NOMO-1 treated with dmso at 0.1 percent for 144 hours (cell line): Measurements from ENCODE around the gene RGS4.
"Not testable (repeated sequence)": the region's sequence is repeated elsewhere in the genome, so short reads cannot be mapped to it uniquely, and the experiment has no call there.

Experiments
- DNase-seq: peaks from one replicate; lab custom pipeline; 2025; ENCODE audit not compliant: unreplicated experiment; lab: John Stamatoyannopoulos, UW

The RGS4 gene

DNA sequence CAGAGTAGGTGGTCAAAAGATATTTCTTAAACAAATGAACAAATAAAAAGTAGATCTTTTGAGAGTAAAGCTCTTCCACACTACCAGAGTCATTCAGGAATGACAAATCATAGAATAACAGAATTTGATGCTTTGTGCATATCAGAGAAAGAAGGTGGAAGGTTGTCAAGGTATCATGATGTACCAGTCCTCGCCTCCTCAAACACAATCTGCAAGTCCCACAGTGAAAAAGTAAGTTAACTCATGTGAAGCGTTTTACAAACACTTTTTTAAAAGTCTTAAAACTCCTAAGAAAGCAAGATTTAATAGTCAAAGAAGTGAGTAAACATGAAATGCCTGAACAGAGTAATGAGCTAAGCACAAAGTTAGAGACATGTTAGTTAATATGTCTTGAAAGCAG, 2.5 kb upstream of the RGS4 start:
- no peak for DNase-seq

DNA sequence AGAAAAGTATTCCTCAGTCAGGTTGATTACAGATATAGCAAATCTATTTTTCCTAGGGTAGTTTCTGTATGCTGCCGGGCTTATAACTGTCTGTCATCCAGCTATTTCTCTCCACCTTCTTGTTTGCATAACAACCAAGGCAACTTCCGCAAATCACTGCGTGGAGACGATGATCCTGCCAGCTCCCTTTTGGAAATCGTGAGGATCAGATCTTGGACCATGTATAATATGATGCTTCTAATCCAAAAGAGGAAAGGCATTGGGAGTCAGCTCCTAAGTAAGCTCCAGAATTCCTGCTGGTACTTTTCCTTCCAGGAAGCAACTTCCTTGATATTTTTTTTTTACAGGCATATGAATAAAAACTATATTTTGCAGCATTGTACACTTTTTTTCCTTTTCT, 445 bp upstream of the RGS4 start:
- DNase-seq, result no peak

DNA sequence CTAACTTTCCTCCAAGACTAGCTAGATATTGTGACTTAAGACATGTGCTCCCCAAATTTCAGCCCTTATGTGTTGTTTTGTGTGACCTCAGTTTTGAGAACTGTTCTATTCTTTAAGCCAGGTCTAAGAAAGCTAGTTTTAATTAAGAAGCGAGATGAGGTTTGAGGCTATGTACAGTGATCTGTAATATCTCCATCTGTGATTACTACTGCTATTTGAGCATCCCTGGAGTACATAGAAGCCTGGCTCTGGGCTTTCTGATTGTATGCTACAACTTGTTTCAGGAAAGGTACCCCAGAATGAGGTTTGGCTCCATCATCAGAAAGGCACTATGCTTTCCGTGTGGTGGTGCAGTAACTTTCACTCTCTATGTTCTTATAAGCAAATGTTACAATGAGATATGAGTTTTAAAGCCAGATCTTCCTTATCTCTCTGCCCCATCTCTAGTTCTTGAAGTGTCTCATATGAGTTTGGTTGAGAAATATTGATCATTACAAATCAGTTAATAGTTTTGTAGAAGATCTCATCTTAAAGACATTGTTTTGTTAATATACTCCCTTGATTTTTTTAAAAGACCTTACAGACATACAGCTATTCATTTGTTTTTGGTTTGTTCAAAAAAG, 605 bp downstream of the RGS4 start:
- no peak for DNase-seq

DNA sequence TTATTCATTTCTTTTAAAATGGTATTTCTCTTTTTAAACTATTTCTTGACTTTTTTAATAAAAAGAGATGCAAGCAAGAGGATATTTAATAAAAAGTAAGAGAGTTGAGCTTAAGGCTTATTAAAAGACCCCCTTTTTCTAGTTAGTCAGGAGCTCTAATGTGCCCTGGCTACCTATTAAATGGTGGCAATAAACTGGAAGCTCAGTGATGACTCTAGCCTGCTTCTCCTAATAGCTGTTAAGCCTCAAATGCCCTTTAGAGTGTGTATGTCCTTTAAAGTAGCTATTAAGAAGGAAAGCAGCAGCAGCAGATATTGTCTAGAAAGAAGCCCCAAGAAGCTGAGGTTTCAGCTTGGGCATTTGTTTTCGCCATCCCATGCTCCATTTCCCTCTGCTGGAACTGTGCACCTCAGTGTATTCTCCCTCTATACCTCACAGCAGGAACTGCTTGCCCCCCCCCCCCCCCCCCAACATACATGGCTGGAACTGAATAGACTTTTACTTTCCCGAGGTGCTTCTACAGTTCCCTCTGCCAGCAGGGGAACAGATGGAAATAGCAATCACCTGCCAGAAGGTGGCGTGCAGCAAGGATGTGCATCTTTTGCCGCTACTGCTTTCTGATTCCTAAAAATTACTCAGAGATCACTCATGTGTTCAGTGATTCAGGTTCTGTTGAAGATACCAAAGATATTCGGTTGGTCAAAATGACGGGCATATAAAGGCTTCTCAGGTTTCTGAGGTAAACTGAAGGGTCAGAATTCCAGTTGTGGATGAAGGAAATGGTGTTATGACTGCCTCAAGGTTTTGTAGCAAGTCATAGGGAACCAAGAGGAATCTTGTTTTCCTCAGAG, 2.5 kb downstream of the RGS4 start:
- DNase-seq, result no peak

DNA sequence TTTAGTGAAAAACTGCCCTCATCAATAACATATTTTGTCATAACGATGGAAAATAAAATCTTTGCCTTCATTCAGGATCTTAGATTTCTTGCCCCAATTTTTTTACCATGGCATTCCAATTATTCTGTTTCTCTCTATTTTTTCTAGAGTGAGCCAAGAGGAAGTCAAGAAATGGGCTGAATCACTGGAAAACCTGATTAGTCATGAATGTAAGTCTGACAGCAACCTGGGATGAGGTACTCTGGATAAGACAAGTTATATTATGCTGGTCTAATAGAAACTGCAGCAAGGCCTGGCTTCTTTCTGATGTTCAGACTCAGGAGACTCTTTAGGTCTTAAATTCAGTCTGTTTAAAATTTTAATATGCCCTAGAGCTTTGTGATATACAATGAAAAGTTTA, 3.5 kb downstream of the RGS4 start:
- DNase-seq, result no peak

DNA sequence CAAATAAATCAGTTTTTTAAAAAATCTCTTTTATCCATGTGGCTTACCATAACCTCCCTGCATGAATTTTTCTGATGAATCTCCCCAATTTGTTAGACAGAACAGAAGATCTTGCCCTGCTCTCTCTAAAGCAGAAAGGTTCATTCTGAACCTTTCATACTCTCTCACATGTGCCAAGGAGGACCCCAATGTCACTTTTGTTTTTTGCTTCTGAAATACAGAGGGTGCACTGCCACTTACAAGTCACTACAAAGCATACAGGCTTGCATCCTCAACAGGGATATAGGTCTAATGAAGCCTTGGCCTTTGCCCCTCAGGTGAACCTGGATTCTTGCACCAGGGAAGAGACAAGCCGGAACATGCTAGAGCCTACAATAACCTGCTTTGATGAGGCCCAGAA, 4.8 kb downstream of the RGS4 start:
- DNase-seq, result no peak

DNA sequence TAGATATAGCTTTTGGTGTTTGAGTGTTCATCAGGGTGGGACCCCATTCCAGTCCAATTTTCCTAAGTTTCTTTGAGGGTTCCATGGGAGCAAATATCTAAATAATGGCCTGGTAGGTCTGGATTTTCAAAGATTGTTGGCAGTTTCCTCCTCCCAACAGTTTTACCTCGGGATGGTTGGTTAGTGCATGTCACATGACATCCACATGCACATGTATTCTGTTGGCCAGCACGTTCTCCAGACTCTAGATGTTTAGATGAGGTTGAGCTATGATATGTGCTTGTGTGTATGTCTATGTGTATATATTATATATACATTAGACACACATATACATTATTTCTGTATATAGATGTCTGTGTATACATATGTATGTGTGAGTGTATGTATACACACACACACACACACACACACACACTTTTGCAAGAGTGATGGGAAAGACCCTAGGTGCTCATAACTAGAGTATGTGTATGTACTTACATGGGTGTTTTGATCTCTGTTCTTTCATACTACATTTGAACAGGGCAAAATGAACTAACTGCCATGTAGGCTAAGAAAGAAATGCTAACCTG, 5.6 kb downstream of the RGS4 start:
- no peak for DNase-seq

DNA sequence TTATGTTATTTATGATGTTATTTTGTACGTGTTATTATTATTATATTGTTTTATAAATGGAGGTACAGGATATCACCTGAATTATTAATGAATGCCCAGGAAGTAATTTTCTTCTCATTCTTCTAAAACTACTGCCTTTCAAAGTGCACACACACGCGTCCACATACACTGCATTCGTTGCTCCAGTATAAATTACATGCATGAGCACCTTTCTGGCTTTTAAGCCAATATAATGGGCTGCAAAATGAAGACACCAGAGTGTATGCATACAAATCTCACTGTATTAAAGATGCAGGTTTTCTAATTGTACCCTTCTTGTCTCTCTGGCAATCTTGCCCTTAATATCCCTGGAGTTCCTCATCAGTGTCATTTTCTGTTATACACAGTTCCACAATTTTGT, 6.9 kb downstream of the RGS4 start:
- DNase-seq, result no peak

DNA sequence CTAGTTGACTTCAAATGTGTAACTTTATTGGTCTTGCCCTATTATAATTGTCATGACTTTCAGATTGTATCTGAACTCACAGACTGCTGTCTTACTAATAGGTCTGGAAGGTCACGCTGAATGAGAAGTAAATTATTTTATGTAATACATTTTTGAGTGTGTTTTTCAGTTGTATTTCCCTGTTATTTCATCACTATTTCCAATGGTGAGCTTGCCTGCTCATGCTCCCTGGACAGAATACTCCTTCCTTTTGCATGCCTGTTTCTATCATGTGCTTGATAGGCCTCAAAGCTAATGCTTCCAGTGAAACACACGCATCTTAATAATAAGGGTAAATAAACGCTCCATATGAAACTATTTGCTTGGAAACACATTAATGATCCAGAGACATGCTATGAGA, 7.3 kb downstream of the RGS4 start:
- no peak for DNase-seq

DNA sequence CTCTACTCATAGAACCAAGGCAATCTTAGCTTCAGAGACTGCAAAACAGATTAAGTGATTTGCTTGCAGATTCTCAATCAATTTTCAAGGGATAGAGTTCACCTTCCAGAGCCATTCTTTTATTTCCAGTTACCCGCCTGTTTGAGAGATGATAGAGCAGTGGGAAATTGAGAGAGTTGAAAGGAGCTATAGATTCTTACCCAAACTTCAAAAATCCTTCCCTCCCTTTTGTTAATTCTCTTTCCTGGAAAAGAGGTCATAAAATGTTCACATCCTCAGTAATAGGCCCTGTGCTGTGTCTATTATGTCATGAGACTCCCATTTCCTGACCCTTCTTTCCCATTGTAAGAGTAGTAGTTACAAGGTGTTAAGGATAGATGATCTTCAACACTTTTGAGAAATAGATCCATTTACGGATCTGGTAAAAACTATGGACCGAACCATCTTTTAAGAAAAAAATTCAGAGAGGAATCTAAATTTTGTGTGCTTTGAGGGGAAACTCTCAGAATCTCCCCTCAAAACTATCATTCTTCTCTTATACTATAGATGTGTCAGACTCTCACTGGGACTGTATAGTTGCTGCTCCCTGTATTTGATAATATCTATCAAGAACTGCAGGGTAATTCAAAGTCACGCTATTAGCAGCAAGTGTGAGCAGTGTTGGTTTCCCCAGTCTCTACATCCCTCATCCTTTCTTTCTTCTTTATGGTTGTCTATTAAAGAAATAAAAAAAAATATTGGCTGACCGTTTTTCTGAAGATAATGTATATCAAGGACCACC, 8.0 kb downstream of the RGS4 start:
- no peak for DNase-seq

DNA sequence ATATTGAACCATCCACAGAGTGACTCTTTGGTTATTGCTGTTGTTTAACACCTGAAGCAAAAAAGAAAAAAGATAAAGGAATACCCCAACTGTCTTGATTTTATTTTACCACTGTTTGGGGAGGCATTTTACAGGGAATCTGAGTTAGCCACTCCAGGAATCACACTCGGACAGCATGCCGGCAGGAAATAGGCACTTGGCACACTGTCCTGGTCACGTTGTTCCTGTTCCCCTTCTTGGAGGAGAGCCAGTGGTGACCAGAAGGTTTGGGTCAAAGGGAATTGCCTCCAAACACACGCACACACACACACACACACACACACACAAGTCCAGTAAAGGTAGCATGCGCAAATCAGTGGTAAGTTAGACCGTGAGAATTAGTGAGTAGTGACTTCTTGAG, 13.8 kb downstream of the RGS4 start:
- no peak for DNase-seq

DNA sequence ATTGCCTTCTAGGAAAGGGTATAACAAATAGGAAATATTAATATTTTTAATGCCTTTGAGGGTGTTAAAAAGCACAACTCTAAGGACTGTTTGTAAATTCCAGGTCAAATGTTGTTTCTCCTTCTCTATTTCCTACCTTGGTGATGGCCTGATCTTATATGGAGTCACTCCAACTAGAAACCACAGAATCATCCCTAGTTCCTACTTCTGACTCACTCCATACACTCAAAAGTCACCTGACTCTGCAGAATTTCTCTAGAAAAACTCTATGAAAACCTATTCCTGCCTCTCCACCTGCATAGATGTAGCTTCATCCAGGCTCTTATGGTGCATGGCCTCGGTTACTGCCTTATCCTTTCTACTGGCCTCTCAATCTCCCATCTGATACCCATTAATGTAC, 14.5 kb downstream of the RGS4 start:
- no peak for DNase-seq

DNA sequence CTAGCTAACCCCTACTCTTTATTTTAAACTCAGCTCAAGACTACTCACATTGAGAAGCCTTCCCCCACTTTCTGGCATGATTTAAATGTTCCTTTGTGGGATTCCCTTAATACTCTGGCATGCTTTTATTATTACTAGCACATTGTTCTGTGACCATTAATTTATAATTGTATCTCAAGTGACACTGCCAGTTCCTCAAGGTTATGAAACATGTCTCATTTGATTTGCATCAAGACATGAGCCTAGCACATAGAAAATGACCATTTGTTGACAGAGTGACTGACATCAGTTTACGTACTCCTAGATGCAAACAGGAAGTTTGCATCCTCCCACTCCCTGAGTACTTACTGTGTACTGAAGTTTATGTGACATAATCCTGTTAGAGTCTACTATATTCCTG, 15.2 kb downstream of the RGS4 start:
- DNase-seq, result no peak

DNA sequence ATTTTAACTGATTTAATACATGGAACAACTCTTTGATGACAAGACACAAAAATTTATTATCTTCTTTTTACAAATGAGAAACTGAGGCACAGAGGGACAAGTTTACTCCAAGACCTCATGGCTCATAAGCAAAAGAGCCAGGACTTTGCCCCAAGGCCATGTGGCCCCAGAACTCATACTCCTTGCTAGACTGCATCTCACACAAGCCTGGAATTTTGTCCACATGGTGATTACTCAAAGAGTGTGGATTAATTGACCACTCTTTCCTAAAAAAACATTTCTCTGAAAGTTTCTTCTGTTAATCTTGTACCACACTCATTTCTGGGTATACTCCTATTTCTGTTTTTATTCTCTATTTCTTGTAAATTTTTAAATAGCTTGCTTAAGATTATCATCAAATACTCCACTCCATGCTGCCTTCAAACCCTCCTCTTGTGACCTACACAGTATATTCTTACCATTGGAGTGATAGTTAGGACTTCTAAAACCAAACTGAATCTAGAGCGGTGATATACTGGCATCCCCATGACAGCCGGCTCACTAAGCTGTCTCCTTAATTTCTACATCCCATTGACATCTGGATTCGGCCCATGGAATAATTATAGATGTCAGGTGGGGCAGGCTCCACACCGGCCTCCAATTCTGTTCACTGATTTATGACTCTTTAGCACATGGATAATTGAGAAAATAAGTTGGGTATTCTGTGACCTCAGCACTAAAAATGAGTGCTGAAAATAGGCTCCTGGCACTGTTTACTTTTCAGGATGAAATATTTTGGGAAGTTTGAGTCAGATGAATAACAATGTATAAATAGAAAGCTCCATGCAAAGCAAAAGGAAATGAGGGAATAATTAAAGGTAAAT, 16.1 kb downstream of the RGS4 start:
- no peak for DNase-seq

DNA sequence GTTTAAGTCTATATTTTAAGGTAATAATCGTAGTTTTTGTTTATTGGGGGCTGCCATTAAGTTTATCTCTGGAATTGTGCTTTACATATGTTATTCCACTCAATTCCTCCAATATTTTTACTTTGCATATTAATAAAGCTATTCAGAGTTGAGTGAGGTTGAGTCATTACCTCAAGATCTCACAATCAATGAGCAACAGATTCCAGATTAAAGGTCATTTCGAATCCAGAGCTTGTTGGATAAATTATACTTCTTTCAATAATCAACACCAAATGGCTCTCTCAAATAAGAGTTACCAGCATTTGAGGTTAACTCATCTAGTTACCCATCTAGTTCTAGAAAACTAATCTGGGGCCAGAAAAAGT, 16.7 kb downstream of the RGS4 start:
- DNase-seq, result no peak

DNA sequence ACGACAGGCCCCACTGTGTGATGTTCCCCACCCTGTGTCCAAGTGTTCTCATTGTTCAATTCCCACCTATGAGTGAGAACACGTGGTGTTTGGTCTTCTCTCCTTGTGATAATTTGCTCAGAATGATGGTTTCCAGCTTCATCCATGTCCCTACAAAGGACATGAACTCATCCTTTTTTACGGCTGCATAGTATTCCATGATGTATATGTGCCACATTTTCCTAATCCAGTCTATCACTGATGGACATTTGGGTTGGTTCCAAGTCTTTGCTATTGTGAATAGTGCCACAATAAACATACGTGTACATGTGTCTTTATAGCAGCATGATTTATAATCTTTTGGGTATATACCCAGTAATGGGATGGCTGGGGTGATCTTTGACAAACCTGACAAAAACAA, 20.0 kb downstream of the RGS4 start:
- DNase-seq, result not testable (repeated sequence)

DNA sequence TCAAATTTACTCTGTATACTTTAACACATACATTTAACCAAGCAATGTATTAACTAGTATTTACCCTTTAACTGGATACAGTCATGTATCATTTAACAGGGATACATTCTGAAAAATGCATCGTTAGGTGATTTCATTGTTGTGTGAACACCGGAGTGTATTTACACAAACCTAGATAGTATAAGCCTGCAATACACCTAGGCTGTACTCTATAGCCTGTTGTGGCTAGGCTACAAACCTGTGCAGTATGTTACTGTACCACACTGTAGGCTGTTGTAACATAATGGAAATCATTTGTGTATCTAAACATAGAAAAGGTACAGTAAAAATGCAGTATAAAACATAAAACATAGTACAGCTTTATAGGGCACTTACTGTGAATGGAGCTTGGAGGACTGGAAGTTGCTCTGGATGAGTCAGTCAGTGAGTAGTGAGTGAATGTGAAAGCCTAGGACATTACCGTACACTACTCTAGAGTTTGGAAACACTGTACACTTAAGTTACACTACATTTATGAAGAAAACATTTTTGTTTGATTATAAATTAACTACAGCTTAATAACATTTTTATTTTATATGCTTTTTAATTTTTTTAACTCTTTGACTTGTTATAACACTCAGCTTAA, 21.3 kb downstream of the RGS4 start:
- no peak for DNase-seq

DNA sequence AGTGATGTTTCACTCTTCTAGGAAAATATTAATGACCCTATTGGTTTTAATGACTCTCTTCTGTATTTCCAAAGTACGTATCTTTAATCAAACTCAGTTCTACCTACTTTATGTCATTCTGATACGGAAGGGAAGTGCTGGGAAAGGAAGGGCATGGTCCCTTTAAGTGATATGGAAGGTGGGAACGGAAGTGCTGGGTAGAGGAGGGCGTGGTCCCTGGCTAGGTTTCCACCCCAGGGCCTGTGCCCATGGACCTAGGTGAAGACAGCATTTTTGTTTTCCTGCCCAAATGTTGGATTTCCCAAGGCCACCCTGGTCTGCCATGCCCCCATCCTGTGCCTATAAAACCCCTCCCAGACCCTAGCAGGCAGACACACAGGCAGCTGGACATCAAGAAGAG, 24.0 kb downstream of the RGS4 start:
- DNase-seq, result no peak

DNA sequence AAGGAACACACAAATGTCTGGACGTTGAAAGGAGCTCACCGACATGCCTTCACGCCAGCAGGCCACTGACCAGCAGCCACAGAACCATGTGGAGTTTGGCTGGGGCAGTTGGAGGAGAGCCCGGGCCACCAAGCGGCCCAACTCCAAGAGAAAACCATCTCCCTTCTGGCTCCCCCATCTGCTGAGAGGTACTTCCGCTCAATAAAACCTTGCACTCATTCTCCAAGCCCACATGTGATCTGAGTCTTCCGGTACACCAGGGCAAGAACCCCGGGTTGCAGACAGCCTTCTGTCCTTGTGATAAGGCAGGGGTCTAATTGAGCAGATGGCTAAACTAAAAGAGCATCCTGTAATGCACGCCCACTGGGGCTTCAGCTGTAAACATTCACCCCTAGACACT, 24.4 kb downstream of the RGS4 start:
- DNase-seq, result no peak

DNA sequence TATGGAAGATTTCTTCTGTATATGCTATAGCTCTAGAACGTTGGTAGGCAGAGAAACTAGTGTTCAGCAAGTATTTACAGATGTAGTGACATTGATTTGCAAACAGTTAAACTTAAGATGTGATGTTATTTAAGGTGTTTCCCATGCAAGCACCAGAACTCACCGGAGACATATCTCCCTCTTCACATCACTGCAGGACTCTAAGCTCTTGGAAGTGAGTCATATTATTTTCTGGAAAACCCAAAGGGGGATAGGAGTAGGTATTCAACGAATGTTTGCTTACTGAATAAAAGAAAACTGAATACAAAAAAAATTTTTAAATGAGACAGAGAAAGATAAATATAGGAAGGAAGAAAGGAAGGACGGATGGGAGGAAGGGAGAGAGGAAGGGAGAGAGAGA, 25.0 kb downstream of the RGS4 start:
- DNase-seq, result no peak
